Measurements from ENCODE around the gene TEX19.

The TEX19 gene

GRCh38 chr17:82324566-82325285 lies 34.3 kb upstream of the TEX19 start:
- no peak overlapping the region for H3K27ac ChIP-seq
- TF ChIP-seq, protein P1, sequence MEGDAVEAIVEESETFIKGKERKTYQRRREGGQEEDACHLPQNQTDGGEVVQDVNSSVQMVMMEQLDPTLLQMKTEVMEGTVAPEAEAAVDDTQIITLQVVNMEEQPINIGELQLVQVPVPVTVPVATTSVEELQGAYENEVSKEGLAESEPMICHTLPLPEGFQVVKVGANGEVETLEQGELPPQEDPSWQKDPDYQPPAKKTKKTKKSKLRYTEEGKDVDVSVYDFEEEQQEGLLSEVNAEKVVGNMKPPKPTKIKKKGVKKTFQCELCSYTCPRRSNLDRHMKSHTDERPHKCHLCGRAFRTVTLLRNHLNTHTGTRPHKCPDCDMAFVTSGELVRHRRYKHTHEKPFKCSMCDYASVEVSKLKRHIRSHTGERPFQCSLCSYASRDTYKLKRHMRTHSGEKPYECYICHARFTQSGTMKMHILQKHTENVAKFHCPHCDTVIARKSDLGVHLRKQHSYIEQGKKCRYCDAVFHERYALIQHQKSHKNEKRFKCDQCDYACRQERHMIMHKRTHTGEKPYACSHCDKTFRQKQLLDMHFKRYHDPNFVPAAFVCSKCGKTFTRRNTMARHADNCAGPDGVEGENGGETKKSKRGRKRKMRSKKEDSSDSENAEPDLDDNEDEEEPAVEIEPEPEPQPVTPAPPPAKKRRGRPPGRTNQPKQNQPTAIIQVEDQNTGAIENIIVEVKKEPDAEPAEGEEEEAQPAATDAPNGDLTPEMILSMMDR (conservative IDR thresholded peaks at IDR 0.05), result no peak

DNA sequence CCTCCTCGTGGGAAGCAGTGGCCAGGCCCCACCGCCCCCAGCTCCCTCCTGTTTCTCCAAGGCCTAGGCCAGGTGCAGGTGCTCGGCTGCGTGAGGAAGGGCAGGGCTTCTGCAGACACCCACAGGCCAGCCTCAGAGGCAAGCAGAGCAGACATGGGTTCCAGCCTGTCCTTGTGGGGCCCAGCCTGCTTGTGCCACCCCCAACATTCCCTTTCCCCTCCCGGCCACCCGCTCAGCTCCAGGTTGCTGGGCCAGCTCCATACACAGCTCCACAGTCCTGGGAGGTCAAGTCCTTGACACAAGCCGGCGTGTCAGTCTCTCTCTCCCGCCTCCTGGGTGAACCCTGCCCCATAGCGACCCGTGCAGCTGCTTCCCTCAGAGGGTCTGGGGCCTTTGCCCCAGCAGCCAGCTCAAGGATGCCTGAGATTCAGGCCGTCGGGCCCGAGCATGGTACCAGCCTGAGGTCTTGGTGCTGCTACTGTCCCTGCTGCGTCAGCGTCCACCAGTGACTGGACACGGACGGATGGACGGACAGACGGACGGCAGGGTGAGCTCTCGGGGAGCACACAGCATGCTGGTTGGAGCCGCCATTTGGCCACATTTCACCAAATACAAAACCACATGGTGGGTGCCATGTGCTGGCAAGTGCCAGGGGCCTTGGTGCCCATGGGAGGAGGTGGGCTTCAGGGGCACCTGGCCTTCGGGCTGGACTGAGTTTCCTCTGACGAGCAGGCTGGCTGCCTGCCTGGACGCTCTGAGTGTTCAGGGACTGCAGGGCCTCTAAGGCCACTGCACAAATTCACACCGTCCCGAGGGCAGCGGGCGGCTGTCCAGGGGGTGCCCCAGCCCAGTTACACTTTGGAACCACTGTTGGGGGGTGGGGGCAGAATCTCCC lies 33.5 kb upstream of the TEX19 start:
- TF ChIP-seq, protein P1 (conservative IDR thresholded peaks at IDR 0.05), result no peak
- H3K27ac ChIP-seq, result no peak overlapping the region

DNA sequence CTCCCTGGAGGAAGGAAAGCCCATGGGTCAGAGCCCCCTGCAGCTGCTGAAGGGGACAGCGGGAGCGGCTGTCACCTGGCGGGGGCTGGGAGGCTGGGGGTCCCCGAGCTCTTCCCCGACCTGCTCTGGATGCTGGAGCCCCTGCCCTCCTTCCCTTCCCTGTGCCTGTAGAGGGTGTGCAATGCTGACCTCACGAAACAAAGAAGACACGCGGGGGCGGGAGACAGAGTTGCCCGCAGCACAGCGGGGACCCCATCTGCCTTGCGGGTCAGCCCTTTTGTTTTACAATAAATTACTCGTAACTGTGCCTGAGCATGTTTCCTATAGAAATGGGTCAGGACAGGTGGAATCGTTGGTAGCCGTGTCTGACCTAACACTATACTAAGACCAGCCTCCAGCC lies 31.8 kb upstream of the TEX19 start:
- TF ChIP-seq, protein P1 (conservative IDR thresholded peaks at IDR 0.05), result no peak

GRCh38 chr17:82327757-82328140 lies 31.3 kb upstream of the TEX19 start:
- no peak overlapping the region for H3K27ac ChIP-seq
- TF ChIP-seq, protein P1 (conservative IDR thresholded peaks at IDR 0.05), result no peak

More for the DNA sequence above, 31.8 kb upstream of the TEX19 start:
- H3K27ac ChIP-seq, result no peak overlapping the region

GRCh38 chr17:82328141-82328993 lies 30.7 kb upstream of the TEX19 start:
- TF ChIP-seq, protein P1 (conservative IDR thresholded peaks at IDR 0.05), result no peak
- no peak overlapping the region for H3K27ac ChIP-seq

- no peak overlapping the region for H3K27ac ChIP-seq
- TF ChIP-seq, protein P1 (conservative IDR thresholded peaks at IDR 0.05), result no peak
Observed at GRCh38 chr17:82328994-82329507, 30.0 kb upstream of the TEX19 start.

All from VCaP (cell line).